ENCODE results near the gene MGLL.

The MGLL gene

GRCh38 chr3:127693336-127693843, 128.9 kb downstream of the MGLL start:
- no peak for DNase-seq (ENCODE audit: low read depth)
- no peak overlapping the region for H3K4me3 ChIP-seq (ENCODE audit: low read depth, low read length)
- no peak for TF ChIP-seq CTCF (IDR thresholded peaks at IDR 0.05; ENCODE audit: control insufficient read depth, extremely low read depth, insufficient read depth)

- no peak for TF ChIP-seq CTCF (IDR thresholded peaks at IDR 0.05; ENCODE audit: control insufficient read depth, extremely low read depth, insufficient read depth)
- H3K4me3 ChIP-seq (ENCODE audit: low read depth, low read length): no peak overlapping the region
- DNase-seq (ENCODE audit: low read depth): no peak
These were observed 129.6 kb downstream of the MGLL start for GRCh38 chr3:127692501-127693335.

GRCh38 chr3:127691974-127692373, 130.3 kb downstream of the MGLL start:
- TF ChIP-seq CTCF (IDR thresholded peaks at IDR 0.05; ENCODE audit: control insufficient read depth, extremely low read depth, insufficient read depth): no peak
- no peak overlapping the region for H3K4me3 ChIP-seq (ENCODE audit: low read depth, low read length)
- DNase-seq (ENCODE audit: low read depth): no peak

GRCh38 chr3:127691489-127691888, 130.8 kb downstream of the MGLL start:
- no peak for TF ChIP-seq CTCF (IDR thresholded peaks at IDR 0.05; ENCODE audit: control insufficient read depth, extremely low read depth, insufficient read depth)

GRCh38 chr3:127690823-127691452, 131.4 kb downstream of the MGLL start:
- TF ChIP-seq CTCF (IDR thresholded peaks at IDR 0.05; ENCODE audit: control insufficient read depth, extremely low read depth, insufficient read depth): peak; percentile 75
- H3K4me3 ChIP-seq (ENCODE audit: low read depth, low read length): no peak overlapping the region
- no peak for DNase-seq (ENCODE audit: low read depth)

More at GRCh38 chr3:127691489-127691888, 130.8 kb downstream of the MGLL start:
- no peak overlapping the region for H3K4me3 ChIP-seq (ENCODE audit: low read depth, low read length)
- DNase-seq (ENCODE audit: low read depth): no peak

GRCh38 chr3:127690106-127690505, 132.2 kb downstream of the MGLL start:
- DNase-seq (ENCODE audit: low read depth): no peak
- no peak overlapping the region for H3K4me3 ChIP-seq (ENCODE audit: low read depth, low read length)
- TF ChIP-seq CTCF (IDR thresholded peaks at IDR 0.05; ENCODE audit: control insufficient read depth, extremely low read depth, insufficient read depth): no peak

Measured in LNCaP clone FGC (cell line).